Smooth muscle cell (in vitro differentiated cells): ENCODE results near the gene TUBGCP5. TPM values are rescaled to one million over a fixed set of nuclear protein-coding genes. Genes with fewer than 3 reads are reported as not detected.
"Not testable (repeated sequence)": the region's sequence is repeated elsewhere in the genome, so short reads cannot be mapped to it uniquely, and the experiment has no call there.

Experiments used
- DNase-seq: peaks from one replicate; lab custom pipeline; 2025; ENCODE audit not compliant: unreplicated experiment; lab: John Stamatoyannopoulos, UW
- H2AFZ ChIP-seq: fragments of 200-600 bp; sonication (generic); 2 replicates; pipeline ENCODE4 v1.6.0; 2016; ENCODE audit warnings: antibody characterized with exemption, low read depth, mild to moderate bottlenecking
- H3F3A ChIP-seq: fragments of 200-600 bp; sonication (generic); 2 replicates; pipeline ENCODE4 v1.6.0; 2017; ENCODE audit warnings: antibody characterized with exemption, low read depth
- H3K27ac ChIP-seq: fragments of 200-600 bp; sonication (generic); 2 replicates; pipeline ENCODE4 v1.5.1; 2016; ENCODE audit warnings: low read depth, mild to moderate bottlenecking
- H3K27me3 ChIP-seq: fragments of 200-600 bp; sonication (generic); 2 replicates; pipeline ENCODE4 v1.6.1; 2016; ENCODE audit warnings: low read depth, mild to moderate bottlenecking
- H3K36me3 ChIP-seq: fragments of 200-600 bp; sonication (generic); 2 replicates; pipeline ENCODE4 v1.5.1; 2016; ENCODE audit warnings: low read depth
- H3K4me1 ChIP-seq: fragments of 200-600 bp; sonication (generic); 2 replicates; pipeline ENCODE4 v1.5.1; 2016; ENCODE audit warnings: low read depth
- H3K4me2 ChIP-seq: fragments of 200-600 bp; sonication (generic); 2 replicates; pipeline ENCODE4 v1.6.0; 2016; ENCODE audit warnings: mild to moderate bottlenecking
- H3K4me3 ChIP-seq: fragments of 200-600 bp; sonication (generic); 2 replicates; pipeline ENCODE4 v1.5.1; 2016; ENCODE audit warnings: mild to moderate bottlenecking
- H3K79me2 ChIP-seq: fragments of 200-600 bp; sonication (generic); 2 replicates; pipeline ENCODE4 v1.6.0; 2016; ENCODE audit warnings: low read depth, mild to moderate bottlenecking
- H3K9ac ChIP-seq: fragments of 200-600 bp; sonication (generic); 2 replicates; pipeline ENCODE4 v1.6.0; 2016; ENCODE audit warnings: low read depth
- H3K9me3 ChIP-seq: fragments of 200-600 bp; sonication (generic); replicated peaks from 2 replicates; pipeline ENCODE4 v1.5.1; 2016; ENCODE audit warnings: low read depth
- H4K20me1 ChIP-seq: fragments of 200-600 bp; sonication (generic); 2 replicates; pipeline ENCODE4 v1.6.0; 2016; ENCODE audit warnings: low read depth
- CTCF ChIP-seq: fragments of 200-600 bp; sonication (generic); IDR thresholded peaks from 2 replicates; pipeline ENCODE4 v1.5.1; 2017; ENCODE audit warnings: borderline replicate concordance, mild to moderate bottlenecking, antibody characterized with exemption; ENCODE audit not compliant: insufficient read depth, poor library complexity, severe bottlenecking
- WGBS: methylation state at CpG from one replicate; pipeline ENCODE4 v1.1.7; 2016; ENCODE audit warnings: low lambda C conversion rate; 5-methylcytosine and 5-hydroxymethylcytosine counted together
- polyA plus RNA-seq: library from polyadenylated mRNA; unstranded; fragments of >200 nt; fragmentation: Nextera tagmentation; extraction: Ambion mirVana; gene quantifications from 2 replicates; pipeline ENCODE4 v1.2.1, GENCODE V29; 2016
- total RNA-seq: library from RNA; depleted of rRNA; stranded (reverse); fragments of >200 nt; gene quantifications from 2 replicates; pipeline ENCODE4 v1.2.3, GENCODE V29; 2014

Gene TUBGCP5
- total and polyA plus RNA-seq, 2 experiments from 2014 or later, result 7.9 to 13.9 TPM

GRCh38 chr15:23026218-23026617 is 13.2 kb downstream of the TUBGCP5 start:
- DNase-seq, result no peak
- Histone ChIP-seq H3K79me2 (no peaks in the 10 kb centered on the region), H3K9me3 (no peaks in the 10 kb centered on the region), H2AFZ (no peak overlapping the region), H3F3A (no peaks in the 10 kb centered on the region), H3K4me3 (no peak overlapping the region), H3K9ac (no peak overlapping the region), H3K27ac (no peak overlapping the region), H3K36me3 (peaks cover 38% of the 10 kb centered on the region), H3K27me3 (no peaks in the 10 kb centered on the region), H3K4me2 (no peak overlapping the region), H3K4me1 (no peaks in the 10 kb centered on the region), H4K20me1 (no peaks in the 10 kb centered on the region)
- 97% methylated on average over 1 of the region's 1 CpG for WGBS
- no peak for TF ChIP-seq CTCF

DNA sequence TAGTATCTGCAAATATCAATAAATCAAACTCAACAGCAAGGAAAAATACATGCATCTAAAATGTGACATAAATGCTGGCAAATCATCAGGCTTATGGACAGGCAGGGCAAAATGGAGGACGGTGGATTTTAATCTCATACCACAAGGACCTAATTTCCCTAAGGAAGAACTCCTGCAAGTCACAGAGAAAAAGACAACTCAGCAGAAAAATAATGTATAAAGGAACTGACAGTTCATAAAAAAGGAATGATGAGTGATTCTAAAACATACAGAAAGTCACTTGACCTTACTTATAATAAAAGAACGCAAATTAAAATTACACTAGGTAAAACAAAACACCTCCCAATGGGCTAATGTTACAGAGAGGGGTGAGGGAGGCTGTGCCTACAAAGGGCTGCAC is 17.2 kb downstream of the TUBGCP5 start:
- Histone ChIP-seq H3K4me2 (no peak overlapping the region), H3K79me2 (no peaks in the 10 kb centered on the region), H3K36me3 (peaks cover 40% of the 10 kb centered on the region), H4K20me1 (no peaks in the 10 kb centered on the region), H3K9ac (no peak overlapping the region), H3K4me1 (no peaks in the 10 kb centered on the region), H2AFZ (no peak overlapping the region), H3K27me3 (no peaks in the 10 kb centered on the region), H3F3A (no peaks in the 10 kb centered on the region), H3K27ac (no peak overlapping the region), H3K9me3 (no peaks in the 10 kb centered on the region), H3K4me3 (no peak overlapping the region)
- 97% methylated on average over 2 of the region's 2 CpGs for WGBS
- DNase-seq, result no peak
- no peak for TF ChIP-seq CTCF

GRCh38 chr15:23014394-23015000 is 24.9 kb downstream of the TUBGCP5 start:
- Histone ChIP-seq H3K27me3 (no peaks in the 10 kb centered on the region), H3K4me3 (no peak overlapping the region), H2AFZ (no peak overlapping the region), H3K36me3 (peaks cover 26% of the 10 kb centered on the region), H3F3A (no peaks in the 10 kb centered on the region), H3K4me2 (no peak overlapping the region), H3K4me1 (no peaks in the 10 kb centered on the region), H4K20me1 (peaks cover 3% of the 10 kb centered on the region), H3K9ac (no peak overlapping the region), H3K79me2 (no peaks in the 10 kb centered on the region), H3K9me3 (no peaks in the 10 kb centered on the region), H3K27ac (no peak overlapping the region)
- TF ChIP-seq CTCF, result no peak
- DNase-seq, result no peak
- WGBS, result 97% methylated on average over 3 of the region's 3 CpGs

GRCh38 chr15:23013681-23014080 is 25.7 kb downstream of the TUBGCP5 start:
- WGBS, result 96% methylated on average over 5 of the region's 5 CpGs
- no peak overlapping the region for H2AFZ ChIP-seq
- H3K9me3 ChIP-seq, result no peaks in the 10 kb centered on the region
- no peaks in the 10 kb centered on the region for H3K79me2 ChIP-seq
- no peaks in the 10 kb centered on the region for H3K27me3 ChIP-seq
- no peak overlapping the region for H3K4me2 ChIP-seq
- peaks cover 3% of the 10 kb centered on the region for H4K20me1 ChIP-seq
- H3K9ac ChIP-seq, result no peak overlapping the region
- H3K36me3 ChIP-seq, result peaks cover 23% of the 10 kb centered on the region
- TF ChIP-seq CTCF, result no peak
- DNase-seq, result no peak
- H3K27ac ChIP-seq, result no peak overlapping the region
- no peak overlapping the region for H3K4me3 ChIP-seq
- no peaks in the 10 kb centered on the region for H3K4me1 ChIP-seq
- no peaks in the 10 kb centered on the region for H3F3A ChIP-seq

DNA sequence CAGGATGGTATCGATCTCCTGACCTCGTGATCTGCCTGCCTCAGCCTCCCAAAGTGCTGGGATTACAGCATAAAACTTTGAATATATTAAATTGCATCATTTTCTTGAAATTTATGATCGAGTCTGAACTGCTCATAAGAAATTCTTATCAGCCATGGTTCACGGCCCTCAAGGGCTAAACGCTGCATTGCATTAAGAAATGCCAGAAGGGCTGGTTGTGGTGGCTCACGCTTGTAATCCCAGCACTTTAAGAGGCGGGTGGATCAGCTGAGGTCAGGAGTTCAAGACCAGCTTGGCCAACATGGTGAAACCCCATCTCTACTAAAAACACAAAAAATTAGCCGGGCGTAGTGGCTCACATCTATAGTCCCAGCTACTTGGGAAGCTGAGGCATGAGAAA is 26.8 kb downstream of the TUBGCP5 start:
- not testable (repeated sequence) for DNase-seq, H4K20me1 ChIP-seq, H2AFZ ChIP-seq, H3K79me2 ChIP-seq, H3K4me3 ChIP-seq, H3K4me2 ChIP-seq, H3K27me3 ChIP-seq, H3K27ac ChIP-seq, H3F3A ChIP-seq, H3K9ac ChIP-seq, H3K9me3 ChIP-seq, H3K4me1 ChIP-seq
- H3K36me3 ChIP-seq, result peaks cover 17% of the 10 kb centered on the region
- 88% methylated on average over 9 of the region's 9 CpGs for WGBS
